HG03521 (cell line): ENCODE measurements around the gene EML4.
"Not testable (repeated sequence)": the region's sequence is repeated elsewhere in the genome, so short reads cannot be mapped to it uniquely, and the experiment has no call there.

ENCODE experiments used
- ATAC-seq: cut with Tn5 transposase; IDR thresholded peaks from one replicate; pipeline ENCODE4 v1.9.1; 2021; ENCODE audit warnings: mild to moderate bottlenecking, moderate library complexity; ENCODE audit not compliant: unreplicated experiment

The EML4 gene

DNA sequence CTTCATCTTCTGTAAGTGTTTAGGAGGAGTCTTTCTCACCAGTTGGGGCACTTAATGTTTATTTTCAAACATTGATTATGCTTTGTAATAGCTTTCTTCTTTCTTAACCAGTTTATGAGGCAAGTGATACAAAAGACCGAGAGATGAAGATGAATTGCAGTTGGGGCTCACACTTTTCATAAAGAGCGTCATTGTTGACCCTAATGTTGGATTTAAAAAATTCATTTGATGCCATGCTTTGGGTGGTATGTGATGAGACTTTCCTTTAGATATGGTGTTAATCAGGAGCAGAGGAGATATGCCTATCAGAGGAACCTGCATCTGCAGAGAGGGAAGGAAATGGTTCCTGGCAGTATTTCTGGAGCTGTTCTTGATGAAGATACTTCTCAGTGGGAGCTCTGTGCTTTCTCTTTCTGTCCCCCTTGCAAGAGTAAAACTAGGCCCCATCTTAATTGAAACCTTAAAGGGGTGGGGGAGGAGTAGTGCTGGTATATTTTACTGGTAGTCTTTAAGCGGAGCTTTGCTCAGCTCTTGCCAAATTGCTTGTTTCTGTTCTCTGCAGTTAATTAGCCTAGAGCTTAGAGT, 2.3 kb downstream of the EML4 start:
- ATAC-seq, result no peak

DNA sequence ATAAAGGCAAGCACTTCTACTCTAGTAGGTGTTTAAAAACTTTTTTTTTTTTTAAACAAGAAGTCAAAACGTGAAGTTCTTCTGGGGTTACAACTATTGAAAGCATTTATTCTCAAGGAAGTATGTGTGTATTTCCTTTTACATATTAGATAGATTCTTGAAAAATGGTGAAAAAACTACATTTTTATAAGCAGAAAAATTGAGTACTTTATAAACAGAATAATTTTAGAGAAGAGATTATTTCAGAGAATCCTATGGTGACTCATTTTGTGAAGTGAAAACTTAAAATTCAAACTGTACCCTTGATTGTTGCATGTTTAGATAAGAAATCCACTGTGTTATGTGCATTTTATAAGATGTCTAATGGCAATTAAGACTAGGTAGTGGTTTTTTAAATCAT, 2.9 kb downstream of the EML4 start:
- no peak for ATAC-seq

GRCh38 chr2:42172566-42172965, 3.4 kb downstream of the EML4 start:
- no peak for ATAC-seq

DNA sequence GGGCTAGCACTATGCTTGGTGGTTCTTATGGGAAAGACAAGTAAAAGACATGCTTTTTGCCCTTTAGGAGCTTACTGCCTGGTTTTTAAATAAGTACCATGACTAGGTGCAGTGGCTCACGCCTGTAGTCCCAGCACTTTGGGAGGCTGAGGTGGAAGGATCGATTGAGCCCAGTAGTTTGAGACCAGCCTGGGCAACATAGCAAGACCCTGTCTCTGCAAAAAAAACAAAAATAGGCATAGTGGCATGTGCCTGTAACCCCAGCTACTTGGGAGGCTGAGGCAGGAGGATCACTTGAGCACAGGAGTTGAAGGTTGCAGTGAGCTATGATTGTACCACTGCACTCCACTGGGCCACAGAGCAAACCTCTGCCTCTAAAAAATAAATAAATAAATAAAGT, 4.3 kb downstream of the EML4 start:
- not testable (repeated sequence) for ATAC-seq

DNA sequence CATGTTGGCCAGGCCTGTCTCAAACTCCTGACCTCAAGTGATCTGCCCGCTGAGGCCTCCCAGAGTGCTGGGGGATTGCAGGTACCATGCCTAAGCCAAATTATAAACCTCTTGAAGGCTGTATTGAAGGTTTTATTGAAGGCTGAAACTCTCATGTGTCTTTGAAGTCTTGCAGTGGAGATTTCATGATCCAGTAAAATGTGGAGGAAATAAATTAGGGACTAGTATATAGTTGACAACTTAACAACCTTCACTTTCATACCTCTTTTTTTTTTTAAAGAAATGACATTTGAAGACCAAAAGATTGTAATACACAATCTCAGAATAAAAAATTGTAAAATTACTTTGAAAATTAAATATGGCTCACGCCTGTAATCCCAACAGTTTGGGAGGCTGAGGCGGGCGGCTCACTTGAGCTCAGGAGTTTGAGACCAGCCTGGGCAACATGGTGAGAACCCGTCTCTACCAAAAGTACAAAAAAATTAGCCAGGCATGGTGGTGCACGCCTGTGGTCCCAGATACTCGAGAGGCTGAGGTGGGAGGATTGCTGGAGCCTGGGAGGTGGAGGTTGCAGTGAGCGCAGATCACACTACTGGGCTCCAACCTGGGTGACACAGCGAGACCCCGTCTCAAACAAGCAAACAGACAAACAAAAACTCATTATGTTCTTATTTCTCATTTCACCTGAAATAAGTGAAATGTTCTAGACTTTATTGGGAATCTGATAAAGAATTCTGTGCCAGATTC, 8.0 kb downstream of the EML4 start:
- ATAC-seq, result no peak

DNA sequence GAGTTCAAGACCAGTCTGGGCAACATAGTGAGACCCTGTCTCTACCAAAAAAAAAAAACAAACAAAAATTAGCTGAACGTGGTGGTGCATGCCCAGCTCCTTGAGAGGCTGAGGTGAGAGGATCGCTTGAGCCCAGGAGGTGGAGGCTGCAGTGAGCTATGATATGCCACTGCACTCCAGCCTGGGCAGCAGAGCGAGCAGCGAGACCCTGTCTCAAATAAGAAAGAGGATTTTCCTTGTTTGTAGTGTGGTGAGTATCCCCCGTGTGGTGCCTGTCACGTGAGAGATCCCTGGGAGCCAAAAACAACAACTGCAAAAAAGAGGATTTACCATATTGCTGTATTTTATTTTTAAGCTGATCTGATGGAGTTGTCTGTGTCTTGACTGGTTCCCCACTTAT, 9.2 kb downstream of the EML4 start:
- ATAC-seq, result no peak

- ATAC-seq, result no peak
Observed at GRCh38 chr2:42180300-42180699, 11.1 kb downstream of the EML4 start.

- no peak for ATAC-seq
Observed at GRCh38 chr2:42182654-42183308, 13.6 kb downstream of the EML4 start.

DNA sequence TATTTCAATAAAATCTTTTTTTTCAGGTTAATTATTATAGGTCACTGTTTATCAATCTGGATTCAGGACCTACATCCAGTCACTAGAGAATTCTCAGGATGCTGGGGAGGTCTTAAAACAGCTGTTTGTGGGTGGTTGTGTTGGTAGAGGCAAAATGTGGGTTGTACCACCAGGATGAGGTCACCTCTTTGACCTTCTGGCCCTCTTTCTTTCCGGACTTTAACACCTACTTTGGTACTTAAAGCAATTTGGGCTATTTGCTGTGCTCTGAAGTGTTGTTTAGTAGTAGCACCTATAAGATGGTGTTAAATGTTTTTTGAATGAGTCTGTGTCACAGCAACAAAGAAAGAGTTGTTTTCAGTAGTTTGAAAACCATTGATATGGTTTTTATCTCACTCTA, 14.6 kb downstream of the EML4 start:
- no peak for ATAC-seq

GRCh38 chr2:42184346-42184745, 15.2 kb downstream of the EML4 start:
- ATAC-seq, result no peak

- ATAC-seq, result no peak
Observed at GRCh38 chr2:42185220-42185921, 16.2 kb downstream of the EML4 start.

GRCh38 chr2:42186366-42186765, 17.2 kb downstream of the EML4 start:
- no peak for ATAC-seq

DNA sequence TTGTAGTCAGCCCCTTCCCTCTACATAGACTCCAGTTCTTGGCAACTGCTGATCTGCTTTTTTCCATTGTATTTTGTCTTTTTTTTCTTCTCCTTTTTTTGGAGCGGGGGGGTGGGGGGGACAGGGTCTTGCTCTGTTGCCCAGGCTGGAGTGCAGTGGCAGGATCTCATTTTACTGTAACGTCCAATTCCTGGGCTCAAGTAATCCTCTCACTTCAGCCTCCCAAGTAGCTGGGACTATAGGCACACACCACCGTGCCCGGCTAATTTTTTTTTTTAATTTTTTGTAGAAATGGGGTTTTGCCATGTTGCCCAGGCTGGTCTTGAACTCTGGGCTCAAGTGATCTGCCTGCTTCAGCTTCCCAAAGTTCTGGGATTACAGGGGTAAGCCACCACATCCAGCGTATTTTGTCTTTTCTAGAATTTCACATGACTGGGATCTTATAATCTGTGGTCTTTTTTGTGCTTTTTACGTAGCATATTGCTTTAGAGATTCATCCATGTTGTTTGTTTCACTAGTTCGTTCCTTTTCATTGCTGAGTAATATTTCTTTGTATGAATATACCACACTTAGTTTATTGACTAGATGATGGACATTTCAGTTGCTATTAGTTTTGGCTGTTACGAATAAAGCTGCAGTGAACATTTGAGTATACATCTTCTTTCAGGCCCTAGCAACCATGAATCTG, 17.9 kb downstream of the EML4 start:
- ATAC-seq, result no peak

DNA sequence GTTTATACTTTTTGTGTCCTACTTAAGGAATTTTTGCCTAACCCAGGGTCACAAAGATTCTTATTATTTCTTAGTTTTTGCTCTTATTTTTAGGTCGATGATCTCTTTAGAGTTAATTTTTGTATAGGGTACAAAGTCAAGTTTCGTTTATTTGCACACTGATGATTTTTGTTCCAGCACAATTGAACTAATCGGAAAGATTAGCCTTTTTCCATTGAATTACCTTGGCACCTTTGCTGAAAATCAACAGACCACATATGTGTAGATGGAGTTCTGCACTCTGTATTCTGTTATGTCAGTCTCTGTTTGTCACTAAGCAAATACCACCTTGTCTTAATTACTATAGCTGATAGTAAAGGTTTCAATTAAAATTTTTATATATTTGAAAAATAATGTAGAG, 18.7 kb downstream of the EML4 start:
- no peak for ATAC-seq

GRCh38 chr2:42189235-42189566, 20.0 kb downstream of the EML4 start:
- ATAC-seq, result no peak

- no peak for ATAC-seq
Observed at GRCh38 chr2:42190191-42190590, 21.0 kb downstream of the EML4 start.

GRCh38 chr2:42191285-42192009, 22.3 kb downstream of the EML4 start:
- no peak for ATAC-seq

GRCh38 chr2:42192010-42192373, 22.8 kb downstream of the EML4 start:
- ATAC-seq, result no peak

DNA sequence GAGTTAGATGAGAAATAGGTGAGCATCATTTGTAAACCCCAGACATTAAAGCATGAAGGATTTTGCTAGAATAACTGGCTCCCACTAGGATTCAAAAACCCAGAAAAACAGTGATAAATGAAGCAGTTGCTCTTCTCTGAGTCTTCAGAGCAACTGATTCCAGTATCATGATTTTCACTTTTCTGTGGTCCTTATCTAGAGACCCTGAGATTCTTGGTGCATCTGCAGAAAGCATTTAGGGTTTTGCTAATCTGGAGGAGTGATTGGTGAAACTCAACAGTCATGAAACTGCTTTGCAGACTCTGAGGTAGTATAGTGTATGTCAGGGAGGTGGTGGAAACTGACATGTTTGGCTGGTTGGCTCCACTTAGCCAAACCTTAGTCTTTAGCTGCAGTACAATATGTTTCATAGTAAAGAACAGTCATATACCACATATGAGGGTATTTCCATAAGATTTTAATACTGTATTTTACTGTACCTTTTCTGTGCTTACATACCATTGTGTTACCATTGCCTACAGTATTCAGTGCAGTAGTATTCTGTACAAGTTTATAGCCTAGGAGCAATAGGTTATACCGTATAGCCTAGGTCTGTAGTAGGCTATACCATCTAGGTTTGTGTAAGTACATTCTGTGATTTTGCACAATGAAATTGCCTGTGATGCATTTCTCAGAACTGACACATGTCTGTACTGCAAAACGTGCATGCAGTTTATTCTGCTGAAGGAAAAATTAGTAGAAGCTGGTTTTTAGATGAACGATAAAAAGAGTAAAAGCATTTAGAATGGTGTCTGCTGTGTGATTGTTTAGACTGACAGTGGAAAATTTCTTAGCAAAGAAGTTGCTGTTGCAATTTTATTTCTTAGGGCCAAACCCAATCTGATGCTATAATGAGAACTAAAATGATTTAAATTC, 23.8 kb downstream of the EML4 start:
- ATAC-seq, result peak; percentile 58
